Psoas muscle (tissue), 8 donors: Measurements from ENCODE around the gene ZNF286A. TPM values are rescaled to one million over a fixed set of nuclear protein-coding genes. Genes with fewer than 3 reads are reported as not detected.
"Not testable (repeated sequence)": the region's sequence is repeated elsewhere in the genome, so short reads cannot be mapped to it uniquely, and the experiment has no call there.

Experiments used
- ATAC-seq, 4 donors: fragments of 200-7000 bp; cut with Tn5 transposase; one replicate each; pipeline ENCODE4 v1.9.1; 2020; ENCODE audit warnings: moderate library complexity in 3 of 4, mild to moderate bottlenecking in 2 of 4
- DNase-seq, 2 donors: peaks; one replicate each; pipeline ENCODE4 v3.0.0-alpha.2; 2020
- H3K27ac ChIP-seq: fragments of 200-600 bp; one replicate; pipeline ENCODE4 v1.8.0; 2022
- H3K27me3 ChIP-seq, 3 donors: fragments of 200-600 bp in 1 of 3; one replicate each; pipeline versions ENCODE4 v1.6.1 to v1.8.0; 2013 to 2022; ENCODE audit warnings: low read length in 2 of 3, mild to moderate bottlenecking in 2 of 3, moderate library complexity in 1 of 3; ENCODE audit not compliant: insufficient read depth in 3 of 3
- H3K36me3 ChIP-seq, 2 donors: fragments of 200-600 bp in 1 of 2; one replicate each; pipeline versions ENCODE4 v1.6.1 to v1.8.0; 2013 to 2022; ENCODE audit warnings: low read depth in 1 of 2, mild to moderate bottlenecking in 1 of 2, moderate library complexity in 1 of 2; ENCODE audit not compliant: insufficient read depth in 1 of 2
- H3K4me1 ChIP-seq: fragments of 200-600 bp; one replicate; pipeline ENCODE4 v1.8.0; 2022
- H3K4me3 ChIP-seq: fragments of 200-600 bp; one replicate; pipeline ENCODE4 v1.8.0; 2022; ENCODE audit warnings: mild to moderate bottlenecking
- H3K9me3 ChIP-seq: fragments of 200-600 bp; one replicate; pipeline ENCODE4 v1.8.0; 2022
- CTCF ChIP-seq: fragments of 200-600 bp; IDR thresholded peaks from one replicate; pipeline ENCODE4 v1.8.0; 2022; ENCODE audit warnings: antibody characterized with exemption
- WGBS, 3 donors: extraction: QIAGEN DNeasy Blood & Tissue Kit; methylation state at CpG; one replicate each; pipeline versions ENCODE4 v1.1.6 to v1.1.7; 2013; 5-methylcytosine and 5-hydroxymethylcytosine counted together
- intact Hi-C, 2 donors: fragments of 100-400 bp; cut with DNase I; formaldehyde crosslinking; loops; one replicate each; pipeline versions ENCODE4 v1.11.0 to v1.14.2; 2022
- polyA plus RNA-seq, 3 donors: library from polyadenylated mRNA; stranded (reverse); fragments of 200-250 nt; gene quantifications; one replicate each; pipeline ENCODE4 v1.2.3, GENCODE V29; 2013
- total RNA-seq, 4 donors: library from RNA; stranded (reverse); fragmentation: NEBNext Ultra II Directional in 2 of 4; extraction: Animal tissue kit (Norgen Biotek cat#: 25700) in 2 of 4; gene quantifications; one replicate each; pipeline versions ENCODE4 v1.2.1 to v1.2.4, GENCODE V29; 2021 to 2023
- donor health status: healthy with polysubstance abuse.
- donor health status: DM: no; HTN: no; CAD: no; lungs with moderate emphysema.
- donor health status: Bipolar disorder and iron deficiency.
- donor health status: healthy.
- donor health status: DM: yes; HTN: yes; CAD: no.
- donor health status: DM: no; HTN: no; CAD: no.
- donor health status: DM: no; HTN: no; CAD: no.
- donor health status: DM: yes; HTN: yes; CAD: no.

Gene ZNF286A
- total and polyA plus RNA-seq, 7 donors = 3.2 to 11.8 (median 6.5) TPM

- ATAC-seq (no peak), DNase-seq (no peak)
- TF ChIP-seq CTCF = no peak
- Histone ChIP-seq H3K9me3 (no peaks in the 10 kb centered on the region), H3K4me1 (no peaks in the 10 kb centered on the region), H3K27me3 (peaks cover 0 to 6% (median 0%) of the 10 kb centered on the region in 3 donors), H3K27ac (no peak overlapping the region), H3K4me3 (no peak overlapping the region), H3K36me3 (no peaks in the 10 kb centered on the region)
- intact Hi-C loops = no loop called here
- 42 to 55% (median 51%) methylated on average over 2 of the region's 2 CpGs for WGBS, 3 donors
Measured at GRCh38 chr17:15744885-15745284, 45.3 kb downstream of the ZNF286A start.

GRCh38 chr17:15749403-15749802 is 49.9 kb downstream of the ZNF286A start:
- H3K36me3 ChIP-seq, H3K27ac ChIP-seq, ATAC-seq: not testable (repeated sequence)

GRCh38 chr17:15768865-15769533 is 69.4 kb downstream of the ZNF286A start:
- intact Hi-C loops, H3K27ac ChIP-seq, DNase-seq, ATAC-seq, H3K9me3 ChIP-seq, H3K36me3 ChIP-seq, H3K4me1 ChIP-seq, H3K27me3 ChIP-seq, H3K4me3 ChIP-seq: not testable (repeated sequence)
- WGBS, 3 donors = 20 to 36% (median 28%) methylated on average over 2 to 8 of the region's 14 CpGs

More at GRCh38 chr17:15749403-15749802, 49.9 kb downstream of the ZNF286A start:
- intact Hi-C loops, H3K9me3 ChIP-seq, H3K4me3 ChIP-seq, DNase-seq, H3K27me3 ChIP-seq, H3K4me1 ChIP-seq: not testable (repeated sequence)
- WGBS, 3 donors = 7 to 37% (median 30%) methylated on average over 2 to 36 of the region's 36 CpGs

Other genes starting within 250 kb of the ZNF286A start
- gene CDRT4, start 232.1 kb upstream of the ZNF286A start, total RNA-seq = 1 to 10 TPM in 1 of 4 donors, under 1 TPM in 3; 0.62 to 2.0 (median 0.86) TPM
- under 1 TPM in 2 of 3 donors, not detected in 1; 0.29 to 0.31 TPM for gene CDRT4, start 232.1 kb upstream of the ZNF286A start, polyA plus RNA-seq
- gene TVP23C, start 136.3 kb upstream of the ZNF286A start, total RNA-seq = 1 to 10 TPM in 3 of 4 donors, under 1 TPM in 1; 0.54 to 3.0 (median 1.8) TPM
- gene TVP23C, start 136.3 kb upstream of the ZNF286A start, polyA plus RNA-seq = 1 to 10 TPM in 1 of 3 donors, under 1 TPM in 2; 0.25 to 2.0 (median 0.96) TPM
- gene FBXW10B, start 80.0 kb upstream of the ZNF286A start, total RNA-seq = 1 to 10 TPM in 3 of 4 donors, under 1 TPM in 1; 0.61 to 5.0 (median 1.3) TPM
- 1 to 10 TPM in 1 of 3 donors, under 1 TPM in 2; 0.34 to 4.7 (median 0.91) TPM for gene FBXW10B, start 80.0 kb upstream of the ZNF286A start, polyA plus RNA-seq
- 10 to 100 TPM; 22.8 to 47.7 (median 35.1) TPM for gene TRIM16, start 15.4 kb upstream of the ZNF286A start, total RNA-seq
- gene TRIM16, start 15.4 kb upstream of the ZNF286A start, polyA plus RNA-seq = 10 to 100 TPM; 12.8 to 79.7 (median 20.4) TPM
- gene TBC1D26, start 32.5 kb downstream of the ZNF286A start, total RNA-seq = not detected
- gene TBC1D26, start 32.5 kb downstream of the ZNF286A start, polyA plus RNA-seq = under 1 TPM in 1 of 3 donors, not detected in 2; 0.05 TPM
- under 1 TPM; 0.20 to 0.36 (median 0.29) TPM for gene ADORA2B, start 245.4 kb downstream of the ZNF286A start, total RNA-seq
- gene ADORA2B, start 245.4 kb downstream of the ZNF286A start, polyA plus RNA-seq = under 1 TPM; 0.07 to 0.13 (median 0.13) TPM